HG03575 (cell line): ENCODE measurements around the gene TSC2.
"Not testable (repeated sequence)": the region's sequence is repeated elsewhere in the genome, so short reads cannot be mapped to it uniquely, and the experiment has no call there.

ENCODE experiments used
- ATAC-seq: cut with Tn5 transposase; IDR thresholded peaks from one replicate; pipeline ENCODE4 v1.9.1; 2021; ENCODE audit not compliant: unreplicated experiment, insufficient number of reproducible peaks, low FRiP score; ENCODE audit errors: extremely low read depth

The TSC2 gene

GRCh38 chr16:2110332-2111008 lies 62.7 kb downstream of the TSC2 start:
- ATAC-seq, result not testable (repeated sequence)

DNA sequence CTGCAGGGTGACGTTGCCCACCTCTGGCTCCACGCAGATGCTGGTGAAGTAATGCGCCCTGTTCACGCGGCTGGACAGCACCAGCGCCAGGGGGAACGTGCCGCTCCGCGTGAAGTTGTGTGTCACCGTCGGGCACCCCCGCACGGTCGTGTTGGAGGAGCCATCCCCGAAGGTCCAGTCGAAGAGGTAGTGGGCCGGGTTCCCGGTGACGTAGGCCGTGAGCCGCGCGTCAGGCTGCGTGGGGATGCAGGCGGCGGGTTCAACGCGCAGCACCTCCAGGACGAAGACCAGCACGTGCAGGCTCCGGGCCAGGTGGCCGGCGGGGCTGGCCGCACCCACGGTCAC lies 63.2 kb downstream of the TSC2 start:
- not testable (repeated sequence) for ATAC-seq

DNA sequence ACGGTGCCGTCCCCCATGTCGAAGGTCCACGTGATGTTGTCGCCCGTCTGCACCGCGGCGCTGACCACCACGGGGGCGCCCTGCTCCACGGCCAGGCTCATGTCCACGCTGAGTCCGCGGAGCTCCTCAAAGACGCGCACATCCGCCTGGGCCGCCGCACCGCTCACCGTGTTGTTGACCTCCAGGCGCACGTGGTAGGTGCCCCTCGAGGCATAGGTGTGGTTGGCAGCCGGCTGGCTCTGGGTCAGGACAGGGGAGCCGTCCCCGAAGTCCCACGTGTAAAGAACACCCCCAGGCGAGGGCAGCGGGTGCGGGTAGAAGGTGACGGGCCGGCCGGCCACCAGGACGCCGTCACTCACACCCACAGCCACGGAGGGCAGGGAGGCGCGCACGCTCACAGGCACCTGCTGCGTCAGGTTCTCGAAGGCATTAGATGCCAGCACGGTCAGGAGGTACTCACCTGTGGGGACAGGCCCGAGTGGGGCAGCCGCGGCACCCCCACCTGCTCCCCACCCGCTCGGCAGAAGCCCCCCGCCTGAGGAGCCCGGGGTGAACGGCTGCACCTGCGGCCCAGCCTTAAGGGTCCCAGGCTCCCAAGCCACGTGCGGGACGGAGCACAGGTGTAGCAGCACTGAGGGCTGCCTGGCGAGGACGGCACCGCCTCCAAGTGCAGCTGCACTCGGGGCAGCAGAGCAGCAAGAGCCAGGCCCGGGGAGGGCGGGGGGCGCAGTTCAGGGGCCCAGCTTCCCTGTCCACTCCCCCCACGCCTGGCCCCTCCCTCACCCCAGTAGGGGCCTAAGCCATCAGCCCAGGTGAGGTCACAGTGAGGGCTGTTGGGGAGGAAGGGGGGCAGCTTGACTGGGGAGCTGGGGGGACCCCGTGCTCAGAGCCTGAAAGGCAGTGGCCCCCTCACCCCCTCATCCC lies 63.9 kb downstream of the TSC2 start:
- ATAC-seq, result not testable (repeated sequence)

DNA sequence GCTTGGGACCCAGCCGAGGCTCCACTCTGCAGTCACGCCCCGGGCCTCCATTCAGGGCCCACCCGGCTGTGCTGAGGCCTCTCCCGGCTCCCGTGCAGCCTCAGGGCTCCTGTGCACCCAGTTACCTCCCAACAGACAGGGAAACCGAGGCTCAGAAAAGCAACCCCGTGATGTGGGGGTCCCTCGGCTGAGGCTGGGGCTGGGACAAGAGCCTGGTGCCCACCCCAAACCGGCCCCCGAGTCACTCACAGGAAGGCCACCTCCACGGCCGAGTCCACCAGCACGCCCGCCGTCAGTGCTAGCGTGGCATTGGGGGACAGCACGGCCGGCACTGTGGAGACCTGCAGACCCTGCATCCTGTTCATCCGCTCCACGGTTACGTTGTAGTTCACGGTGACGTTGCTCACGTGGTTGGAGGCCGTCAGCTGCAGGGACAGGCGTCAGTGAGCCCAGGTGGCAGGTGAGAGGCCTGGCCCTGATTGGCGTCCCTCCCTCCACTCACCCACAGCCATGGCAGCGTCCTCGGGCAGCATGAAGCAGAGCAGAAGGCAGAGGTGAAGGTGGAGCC lies 64.8 kb downstream of the TSC2 start:
- ATAC-seq, result not testable (repeated sequence)

- ATAC-seq, result not testable (repeated sequence)
Measured at GRCh38 chr16:2114225-2114624, 66.4 kb downstream of the TSC2 start.

DNA sequence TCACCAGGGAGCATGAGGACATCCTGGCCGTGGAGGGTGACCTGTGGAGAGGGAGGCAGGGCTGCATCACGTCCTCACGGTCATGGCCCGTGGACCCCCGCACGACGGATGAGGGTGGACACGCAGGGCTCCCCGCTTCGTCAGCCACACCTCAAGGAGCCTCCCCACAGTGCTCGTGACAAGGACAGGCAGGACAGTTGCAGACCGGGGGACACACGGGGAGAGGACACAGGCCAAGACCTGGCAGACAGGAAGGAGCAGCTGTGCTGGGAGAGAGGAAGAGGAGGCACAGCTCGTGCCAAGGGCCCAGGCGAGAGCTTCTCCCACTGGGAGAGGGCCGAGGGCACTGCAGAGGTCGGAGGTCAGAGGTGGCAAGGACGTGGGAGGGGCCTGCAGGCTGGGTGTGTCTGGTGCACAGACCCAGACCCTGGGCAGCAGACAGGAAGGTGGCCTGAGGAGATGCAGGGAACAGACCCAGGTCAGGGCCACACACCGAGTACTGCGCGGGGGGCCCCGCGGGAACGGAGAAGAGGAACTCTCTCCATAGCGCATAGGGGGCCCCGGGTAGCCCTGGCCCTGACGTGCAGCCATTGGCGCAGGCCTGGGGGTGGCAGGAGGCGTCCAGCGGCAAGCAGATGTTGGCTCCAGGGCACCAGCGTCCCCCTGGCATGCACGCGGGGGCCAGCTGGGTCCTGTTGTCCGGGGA lies 67.3 kb downstream of the TSC2 start:
- ATAC-seq, result not testable (repeated sequence)

DNA sequence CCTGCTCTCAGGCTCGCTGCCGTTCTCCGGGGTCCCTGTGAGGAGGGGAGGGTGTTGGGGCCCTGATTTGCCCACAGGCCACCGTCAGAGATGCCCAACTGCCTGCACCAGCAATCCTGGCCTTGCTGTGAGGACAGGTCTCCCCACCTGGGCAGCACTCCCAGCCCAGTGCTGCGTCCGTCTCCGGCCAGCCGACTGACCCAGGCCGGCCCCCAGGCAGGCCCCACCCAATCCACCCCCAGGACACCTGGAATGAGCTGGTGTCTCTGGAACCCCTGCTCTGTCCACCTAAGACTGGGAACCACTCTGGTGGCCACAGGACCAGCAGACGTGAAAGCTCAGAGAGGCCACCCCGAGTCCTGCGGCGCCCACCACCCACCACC lies 67.8 kb downstream of the TSC2 start:
- no peak for ATAC-seq

DNA sequence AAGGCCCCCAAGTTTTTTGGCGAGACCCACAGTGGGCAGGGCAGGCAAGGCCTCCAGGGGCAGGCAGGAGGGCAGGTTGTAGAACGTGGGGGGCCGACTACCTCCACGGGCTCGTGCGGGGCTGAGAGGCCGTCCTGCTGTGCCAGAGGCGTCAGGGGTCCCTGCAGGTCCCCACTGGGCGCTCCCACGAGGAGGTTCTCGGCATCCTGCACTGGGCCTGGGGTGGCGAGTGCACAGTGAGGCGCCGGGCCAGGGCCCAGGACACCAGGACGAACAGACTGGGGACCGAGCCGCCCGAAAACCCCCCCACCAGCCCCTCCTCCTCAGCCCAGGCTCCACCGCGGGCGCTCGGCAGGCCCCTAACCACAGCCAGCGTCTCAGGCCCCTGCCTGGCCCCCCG lies 68.6 kb downstream of the TSC2 start:
- ATAC-seq, result not testable (repeated sequence)

- ATAC-seq, result not testable (repeated sequence)
Measured at GRCh38 chr16:2117341-2117740, 69.6 kb downstream of the TSC2 start.

DNA sequence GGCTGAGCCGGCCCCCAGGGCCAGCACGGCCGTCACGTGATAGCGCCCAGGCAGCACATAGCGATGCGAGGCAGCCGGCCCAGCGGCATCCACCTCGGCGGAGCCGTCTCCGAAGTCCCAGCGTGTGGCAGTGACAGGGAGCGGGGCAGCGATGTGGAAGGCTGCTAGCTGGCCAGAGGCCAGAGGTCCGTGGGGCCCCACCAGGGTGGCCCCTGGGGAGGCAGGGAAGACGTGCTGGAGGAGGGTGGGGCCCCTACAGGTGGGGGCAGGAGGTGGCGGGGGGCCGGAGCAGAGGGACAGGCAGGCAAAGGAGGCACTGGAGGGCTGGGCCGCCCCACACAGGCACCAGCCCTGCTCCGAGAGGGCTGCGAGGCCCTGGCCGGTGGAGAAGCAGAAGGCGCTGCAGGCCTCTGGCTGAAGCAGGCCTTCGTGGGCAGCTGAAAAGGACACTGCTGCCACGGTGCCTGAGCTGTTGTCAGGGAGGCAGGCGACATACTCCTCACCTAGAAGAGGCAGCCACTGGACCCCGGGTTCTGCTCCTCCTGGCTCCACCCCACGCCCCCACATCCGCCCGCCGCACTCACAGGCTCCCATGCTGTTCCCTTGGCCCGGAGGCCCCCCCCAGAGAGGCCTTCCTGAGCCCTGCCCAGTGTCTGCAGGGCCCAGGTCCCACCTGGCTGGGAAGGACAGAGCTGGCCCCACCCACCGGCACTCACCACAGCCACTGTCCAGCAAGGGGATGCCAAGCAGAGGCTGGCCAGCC lies 70.4 kb downstream of the TSC2 start:
- not testable (repeated sequence) for ATAC-seq

DNA sequence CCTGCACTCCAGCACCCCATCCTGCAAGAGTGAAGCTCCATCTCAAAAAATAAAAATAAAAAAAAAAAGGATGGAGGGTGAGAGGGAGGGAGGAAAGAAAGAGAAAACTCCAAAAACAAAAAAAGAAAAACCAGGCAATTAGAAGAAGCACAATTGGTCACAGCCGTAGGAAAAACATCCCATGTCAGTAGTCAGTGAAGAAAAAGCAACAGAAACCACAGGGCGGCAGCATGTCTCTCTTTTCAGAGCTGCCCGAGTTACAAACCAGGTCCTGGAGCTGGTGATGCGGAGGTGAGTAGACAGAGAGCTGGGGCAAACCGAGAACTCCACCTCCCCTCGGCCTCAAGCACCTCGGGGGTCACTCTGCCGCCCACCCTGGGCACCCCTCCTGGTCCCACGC lies 73.5 kb downstream of the TSC2 start:
- not testable (repeated sequence) for ATAC-seq

DNA sequence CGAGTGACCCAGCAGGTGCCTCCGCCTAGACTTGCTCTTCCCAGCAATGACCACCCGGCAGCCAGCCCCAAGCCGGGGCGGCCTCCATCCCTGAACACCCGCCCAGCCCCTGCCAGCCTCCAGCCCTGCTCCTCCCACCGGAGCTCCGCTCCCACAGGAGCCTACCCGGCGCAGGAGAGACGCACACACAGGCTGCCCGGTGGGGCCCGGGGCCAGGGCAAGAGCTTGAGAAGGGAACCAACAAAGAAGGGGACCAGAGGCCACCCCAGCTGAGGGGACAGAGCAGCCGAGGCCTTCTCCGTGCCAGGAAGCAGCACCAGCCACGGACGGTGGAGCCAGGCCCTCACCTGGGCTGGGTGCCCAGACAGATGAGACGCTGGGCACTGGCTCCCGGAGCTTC lies 74.1 kb downstream of the TSC2 start:
- ATAC-seq, result no peak

GRCh38 chr16:2122429-2122828 lies 74.6 kb downstream of the TSC2 start:
- no peak for ATAC-seq

- not testable (repeated sequence) for ATAC-seq
Measured at GRCh38 chr16:2122934-2123683, 75.3 kb downstream of the TSC2 start.

GRCh38 chr16:2123706-2124376 lies 76.1 kb downstream of the TSC2 start:
- not testable (repeated sequence) for ATAC-seq

DNA sequence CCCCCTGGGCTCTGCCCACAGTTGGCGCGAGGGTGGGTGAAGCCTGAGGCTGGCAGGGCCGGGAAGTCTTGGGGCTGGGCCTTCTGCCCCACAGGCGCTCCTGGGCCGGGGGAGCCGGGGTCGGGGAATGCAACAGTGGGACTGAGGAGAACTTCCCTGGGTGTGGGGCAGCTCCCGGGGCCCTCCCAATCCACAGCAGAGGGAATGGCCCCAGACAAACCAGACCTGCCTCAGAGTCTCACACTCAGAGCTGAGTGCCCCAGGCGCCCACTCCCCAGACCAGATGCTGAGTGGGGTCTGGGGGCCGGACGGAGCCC lies 76.5 kb downstream of the TSC2 start:
- not testable (repeated sequence) for ATAC-seq

GRCh38 chr16:2124694-2125444 lies 77.1 kb downstream of the TSC2 start:
- ATAC-seq, result not testable (repeated sequence)
